ENCODE measurements around the gene SLC45A2.

The SLC45A2 gene

DNA sequence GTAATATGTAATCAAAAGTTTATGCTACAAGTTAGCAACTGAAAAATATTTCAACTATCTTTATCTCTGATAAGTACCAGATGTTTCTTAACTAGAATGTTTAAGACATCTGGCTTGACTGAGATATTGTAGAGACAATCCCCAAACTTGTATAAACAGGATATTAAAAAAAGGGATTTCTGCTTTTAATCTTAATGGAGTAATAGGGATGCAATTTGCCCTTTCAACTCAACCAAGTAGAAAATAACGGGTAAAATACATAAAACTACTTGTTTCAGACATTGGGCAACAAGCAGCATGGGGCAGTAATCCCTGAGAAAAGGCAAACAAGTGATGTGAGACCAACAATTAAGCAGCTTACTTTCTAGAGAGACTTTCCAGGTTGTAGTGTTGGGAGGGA is 83.3 kb downstream of the SLC45A2 start:
- Histone ChIP-seq H3K4me3 (no peak overlapping the region), H3K27ac (no peak overlapping the region), H3K9ac (no peak overlapping the region), H3K9me3 (peaks cover 32% of the 10 kb centered on the region), H3K4me2 (no peak overlapping the region), H3K36me3 (no peaks in the 10 kb centered on the region), H3K27me3 (no peaks in the 10 kb centered on the region), H3K4me1 (no peaks in the 10 kb centered on the region), H4K20me1 (no peaks in the 10 kb centered on the region)
- no peak for TF ChIP-seq Cebpa-rat (IDR thresholded peaks at IDR 0.05)
